ACC112 (cell line): ENCODE data around the gene KLHL9.

Experiments used
- H2AFZ ChIP-seq: fragments of 200-600 bp; sonication (generic); one replicate; pipeline ENCODE4 v1.6.0; 2017; ENCODE audit warnings: antibody characterized with exemption, low read length; ENCODE audit not compliant: unreplicated experiment
- H3K27ac ChIP-seq: fragments of 200-600 bp; sonication (generic); 2 replicates; pipeline ENCODE4 v1.5.1; 2014; ENCODE audit warnings: low read depth, mild to moderate bottlenecking, antibody characterized with exemption, low read length, moderate library complexity
- H3K27me3 ChIP-seq: fragments of 200-600 bp; sonication (generic); 2 replicates; pipeline ENCODE4 v1.6.1; 2014; ENCODE audit warnings: mild to moderate bottlenecking, antibody characterized with exemption, low read length, moderate library complexity, mixed read lengths; ENCODE audit not compliant: insufficient read depth
- H3K36me3 ChIP-seq: fragments of 200-600 bp; sonication (generic); 2 replicates; pipeline ENCODE4 v1.6.1; 2016; ENCODE audit warnings: mild to moderate bottlenecking, antibody characterized with exemption, low read length, moderate library complexity, mixed read lengths; ENCODE audit not compliant: insufficient read depth
- H3K4me1 ChIP-seq: fragments of 200-600 bp; sonication (generic); one replicate; pipeline ENCODE4 v1.6.1; 2016; ENCODE audit warnings: low read length, mixed read lengths; ENCODE audit not compliant: insufficient read depth, unreplicated experiment, control insufficient read depth
- H3K4me3 ChIP-seq: fragments of 200-600 bp; sonication (generic); 2 replicates; pipeline ENCODE4 v1.5.1; 2014; ENCODE audit warnings: mild to moderate bottlenecking, low read depth, low read length
- H3K79me2 ChIP-seq: fragments of 200-600 bp; sonication (generic); one replicate; pipeline ENCODE4 v1.6.0; 2016; ENCODE audit warnings: low read length; ENCODE audit not compliant: control insufficient read depth, unreplicated experiment, insufficient read depth

Gene KLHL9

DNA sequence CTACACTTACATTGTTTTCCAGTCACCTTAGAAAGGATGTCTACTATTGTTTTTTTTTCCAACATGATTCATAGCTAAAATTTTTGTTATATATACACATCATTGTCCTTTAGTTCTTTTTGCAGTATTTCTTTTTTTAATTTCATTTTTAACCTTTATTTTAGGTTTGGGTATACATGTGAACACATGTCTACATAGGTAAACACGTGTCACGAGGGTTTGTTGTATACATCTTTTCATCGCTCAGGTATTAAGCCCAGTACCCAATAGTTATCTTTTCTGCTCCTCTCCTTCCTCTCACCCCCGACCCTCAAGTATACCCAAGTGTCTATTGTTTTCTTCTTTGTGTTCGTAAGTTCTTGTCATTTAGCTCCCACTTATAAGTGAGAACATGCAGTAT, 49.1 kb downstream of the KLHL9 start:
- H3K27ac ChIP-seq = no peak overlapping the region
- no peaks in the 10 kb centered on the region for H3K36me3 ChIP-seq
- H2AFZ ChIP-seq = no peak overlapping the region
- no peak overlapping the region for H3K4me3 ChIP-seq
- H3K4me1 ChIP-seq = no peaks in the 10 kb centered on the region
- H3K27me3 ChIP-seq = peaks cover 82% of the 10 kb centered on the region
- H3K79me2 ChIP-seq = no peaks in the 10 kb centered on the region

GRCh38 chr9:21281275-21281674, 53.9 kb downstream of the KLHL9 start:
- H3K79me2 ChIP-seq = no peaks in the 10 kb centered on the region
- H2AFZ ChIP-seq = no peak overlapping the region
- no peak overlapping the region for H3K4me3 ChIP-seq

More at GRCh38 chr9:21281275-21281674, 53.9 kb downstream of the KLHL9 start:
- no peaks in the 10 kb centered on the region for H3K36me3 ChIP-seq
- peaks cover 89% of the 10 kb centered on the region for H3K27me3 ChIP-seq
- no peaks in the 10 kb centered on the region for H3K4me1 ChIP-seq
- no peak overlapping the region for H3K27ac ChIP-seq
